ENCODE results near the gene GRM8.

Gene GRM8

DNA sequence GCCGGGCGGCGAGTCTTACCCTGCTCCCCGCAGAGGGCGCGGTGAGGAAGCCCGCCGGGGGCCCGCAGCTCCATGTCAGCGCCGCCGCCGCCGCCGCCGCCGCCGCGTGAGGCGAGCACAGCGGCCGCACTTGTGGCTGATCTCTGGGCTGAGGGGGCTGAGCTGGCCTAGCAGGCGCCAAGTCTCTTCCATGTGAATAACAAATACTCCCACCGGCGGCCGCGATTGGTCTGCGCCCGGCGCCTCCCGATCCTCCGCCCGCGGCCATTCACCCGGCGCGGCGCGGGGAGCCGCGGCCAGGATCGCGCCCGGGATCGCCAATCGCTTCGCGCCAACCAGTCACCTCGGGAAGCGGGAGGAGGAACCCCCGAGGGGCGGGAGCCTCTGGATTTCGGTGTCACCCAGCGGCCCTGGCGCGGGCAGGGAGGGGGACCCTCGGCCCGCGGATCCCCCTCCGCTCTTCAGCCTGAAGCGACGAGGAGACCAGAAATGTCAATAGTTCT, at the start of gene GRM8:
GRM8 (minus strand) TSS at position 164 of the 503 bp plus-strand sequence.
- TF ChIP-seq, protein P1, sequence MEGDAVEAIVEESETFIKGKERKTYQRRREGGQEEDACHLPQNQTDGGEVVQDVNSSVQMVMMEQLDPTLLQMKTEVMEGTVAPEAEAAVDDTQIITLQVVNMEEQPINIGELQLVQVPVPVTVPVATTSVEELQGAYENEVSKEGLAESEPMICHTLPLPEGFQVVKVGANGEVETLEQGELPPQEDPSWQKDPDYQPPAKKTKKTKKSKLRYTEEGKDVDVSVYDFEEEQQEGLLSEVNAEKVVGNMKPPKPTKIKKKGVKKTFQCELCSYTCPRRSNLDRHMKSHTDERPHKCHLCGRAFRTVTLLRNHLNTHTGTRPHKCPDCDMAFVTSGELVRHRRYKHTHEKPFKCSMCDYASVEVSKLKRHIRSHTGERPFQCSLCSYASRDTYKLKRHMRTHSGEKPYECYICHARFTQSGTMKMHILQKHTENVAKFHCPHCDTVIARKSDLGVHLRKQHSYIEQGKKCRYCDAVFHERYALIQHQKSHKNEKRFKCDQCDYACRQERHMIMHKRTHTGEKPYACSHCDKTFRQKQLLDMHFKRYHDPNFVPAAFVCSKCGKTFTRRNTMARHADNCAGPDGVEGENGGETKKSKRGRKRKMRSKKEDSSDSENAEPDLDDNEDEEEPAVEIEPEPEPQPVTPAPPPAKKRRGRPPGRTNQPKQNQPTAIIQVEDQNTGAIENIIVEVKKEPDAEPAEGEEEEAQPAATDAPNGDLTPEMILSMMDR (IDR thresholded peaks at IDR 0.05; ENCODE audit: insufficient read depth, low read depth, low read length, missing control alignments), result no peak
- no peak for DNase-seq (ENCODE audit: low read depth)
- peak within 1 kb of the TSS; percentile 69 for H3K4me3 ChIP-seq (ENCODE audit: low read depth, low read length)

GRCh38 chr7:127290801-127291361, 38.1 kb upstream of the GRM8 start:
- no peak for DNase-seq (ENCODE audit: low read depth)
- H3K4me3 ChIP-seq (ENCODE audit: low read depth, low read length), result no peak overlapping the region
- TF ChIP-seq, protein P1 (IDR thresholded peaks at IDR 0.05; ENCODE audit: insufficient read depth, low read depth, low read length, missing control alignments), result no peak

DNA sequence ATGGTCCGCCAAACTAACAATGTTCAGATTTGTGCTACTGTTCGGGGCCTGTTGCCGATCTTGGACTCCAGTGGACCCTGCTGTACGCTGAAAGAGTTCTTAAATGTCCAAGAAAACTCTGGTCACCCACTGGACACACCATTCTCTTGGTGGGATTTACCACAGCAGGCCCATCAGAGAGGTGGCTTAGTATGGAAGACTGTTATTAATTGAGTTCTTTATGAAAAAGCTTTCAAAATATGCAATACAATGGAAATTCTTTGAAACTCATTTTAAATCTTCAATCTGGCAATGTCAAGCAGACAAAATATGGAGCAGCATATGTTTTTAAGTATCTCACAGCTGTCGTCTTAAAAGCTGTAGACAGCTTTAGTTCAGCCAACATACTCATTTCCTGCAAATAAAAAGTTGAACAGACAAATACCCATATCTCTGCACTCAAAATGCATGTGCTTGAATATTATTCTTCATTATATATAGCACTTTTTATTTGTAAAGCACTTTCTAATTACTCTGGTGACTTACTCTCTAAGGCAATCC, 37.4 kb upstream of the GRM8 start:
- no peak for DNase-seq (ENCODE audit: low read depth)
- no peak overlapping the region for H3K4me3 ChIP-seq (ENCODE audit: low read depth, low read length)
- TF ChIP-seq, protein P1 (IDR thresholded peaks at IDR 0.05; ENCODE audit: insufficient read depth, low read depth, low read length, missing control alignments), result no peak

GRCh38 chr7:127287133-127287532, 34.4 kb upstream of the GRM8 start:
- TF ChIP-seq, protein P1 (IDR thresholded peaks at IDR 0.05; ENCODE audit: insufficient read depth, low read depth, low read length, missing control alignments), result no peak
- no peak overlapping the region for H3K4me3 ChIP-seq (ENCODE audit: low read depth, low read length)
- no peak for DNase-seq (ENCODE audit: low read depth)

DNA sequence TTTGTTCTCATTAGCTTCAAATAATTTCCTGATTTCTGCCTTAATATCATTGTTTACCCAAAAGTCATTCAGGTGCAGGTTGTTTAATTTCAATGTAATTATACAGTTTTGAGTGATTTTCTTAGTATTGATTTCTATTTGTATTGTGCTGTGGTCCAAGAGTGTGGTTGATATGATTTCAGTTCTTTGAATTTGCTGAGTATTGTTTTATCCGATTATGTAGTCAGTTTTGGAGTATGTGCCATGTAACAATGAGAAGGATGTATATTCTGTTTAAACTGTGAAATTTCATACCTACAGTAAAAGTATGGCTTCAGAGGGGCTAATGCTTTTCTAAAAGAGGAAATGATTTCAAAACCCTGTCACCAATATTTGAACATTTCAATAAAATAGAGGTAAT, 17.4 kb upstream of the GRM8 start:
- no peak overlapping the region for H3K4me3 ChIP-seq (ENCODE audit: low read depth, low read length)
- TF ChIP-seq, protein P1 (IDR thresholded peaks at IDR 0.05; ENCODE audit: insufficient read depth, low read depth, low read length, missing control alignments), result no peak
- no peak for DNase-seq (ENCODE audit: low read depth)

GRCh38 chr7:127266047-127266446, 13.3 kb upstream of the GRM8 start:
- no peak overlapping the region for H3K4me3 ChIP-seq (ENCODE audit: low read depth, low read length)
- TF ChIP-seq, protein P1 (IDR thresholded peaks at IDR 0.05; ENCODE audit: insufficient read depth, low read depth, low read length, missing control alignments), result no peak
- DNase-seq (ENCODE audit: low read depth), result no peak

DNA sequence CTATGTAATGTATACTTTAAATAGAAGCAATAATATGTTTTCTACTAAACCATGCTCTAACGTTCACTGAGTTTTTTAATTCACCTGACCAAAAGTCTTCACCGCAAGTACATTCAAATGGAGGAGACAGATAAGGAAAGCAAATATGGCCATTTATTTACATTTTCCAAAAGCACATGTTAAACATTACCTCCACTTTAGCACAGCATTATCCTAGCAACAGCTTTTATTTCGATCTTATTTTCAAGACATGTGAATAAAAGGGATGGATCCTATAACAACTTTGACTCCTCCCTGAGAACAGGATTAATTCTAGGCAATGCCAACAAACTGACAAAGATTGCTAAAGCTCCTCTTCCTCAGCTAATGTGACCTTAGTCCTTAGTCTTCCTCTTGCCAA, 11.5 kb upstream of the GRM8 start:
- DNase-seq (ENCODE audit: low read depth), result no peak
- H3K4me3 ChIP-seq (ENCODE audit: low read depth, low read length), result no peak overlapping the region
- TF ChIP-seq, protein P1 (IDR thresholded peaks at IDR 0.05; ENCODE audit: insufficient read depth, low read depth, low read length, missing control alignments), result no peak
